HL-60 (cell line): ENCODE data around the gene SLC7A10.

ENCODE experiments used
- POLR2AphosphoS5 ChIP-seq: IDR thresholded peaks from 2 replicates; pipeline ENCODE4 v1.6.1; 2012; ENCODE audit warnings: low read depth
- TF ChIP-seq, protein P1 (sequence below): IDR thresholded peaks from one replicate; pipeline ENCODE4 v1.5.1; 2011; ENCODE audit warnings: low read length, control low read depth, inconsistent platforms; ENCODE audit not compliant: insufficient read depth
- TF ChIP-seq, protein P2 (sequence below): IDR thresholded peaks from 2 replicates; pipeline ENCODE4 v1.6.1; 2012; ENCODE audit warnings: low read depth; ENCODE audit not compliant: insufficient replicate concordance

DNA sequence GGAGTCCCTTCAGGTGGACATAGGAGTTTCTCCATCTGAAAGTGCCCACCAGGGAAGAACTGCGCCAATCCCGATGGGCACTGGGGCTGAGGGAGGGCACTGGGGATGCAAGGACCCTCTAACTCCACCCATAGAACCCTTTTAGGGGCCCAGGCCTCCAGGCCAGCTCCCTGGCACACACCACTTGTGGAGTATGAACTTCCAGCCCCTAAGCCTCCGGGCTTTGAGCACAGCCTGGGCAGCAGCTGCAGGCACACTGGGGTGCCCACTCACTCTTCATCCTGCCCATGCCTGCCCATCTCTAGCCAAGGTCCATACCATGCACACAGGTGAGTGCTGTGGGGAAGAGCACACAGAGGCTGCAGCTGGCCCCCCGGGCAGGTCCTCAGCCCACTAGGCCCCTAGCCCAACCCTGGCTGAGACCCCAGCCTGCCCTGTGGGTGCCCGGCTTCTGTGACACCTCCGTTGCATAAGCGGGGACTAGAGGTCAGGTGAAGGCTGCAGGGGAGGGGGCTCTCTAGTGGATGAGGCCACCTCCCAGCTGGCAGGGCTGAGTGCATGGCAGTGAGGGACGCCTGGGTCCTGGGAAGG lies 14.6 kb upstream of the SLC7A10 start:
- no peak for TF ChIP-seq POLR2AphosphoS5
- TF ChIP-seq, protein P1, sequence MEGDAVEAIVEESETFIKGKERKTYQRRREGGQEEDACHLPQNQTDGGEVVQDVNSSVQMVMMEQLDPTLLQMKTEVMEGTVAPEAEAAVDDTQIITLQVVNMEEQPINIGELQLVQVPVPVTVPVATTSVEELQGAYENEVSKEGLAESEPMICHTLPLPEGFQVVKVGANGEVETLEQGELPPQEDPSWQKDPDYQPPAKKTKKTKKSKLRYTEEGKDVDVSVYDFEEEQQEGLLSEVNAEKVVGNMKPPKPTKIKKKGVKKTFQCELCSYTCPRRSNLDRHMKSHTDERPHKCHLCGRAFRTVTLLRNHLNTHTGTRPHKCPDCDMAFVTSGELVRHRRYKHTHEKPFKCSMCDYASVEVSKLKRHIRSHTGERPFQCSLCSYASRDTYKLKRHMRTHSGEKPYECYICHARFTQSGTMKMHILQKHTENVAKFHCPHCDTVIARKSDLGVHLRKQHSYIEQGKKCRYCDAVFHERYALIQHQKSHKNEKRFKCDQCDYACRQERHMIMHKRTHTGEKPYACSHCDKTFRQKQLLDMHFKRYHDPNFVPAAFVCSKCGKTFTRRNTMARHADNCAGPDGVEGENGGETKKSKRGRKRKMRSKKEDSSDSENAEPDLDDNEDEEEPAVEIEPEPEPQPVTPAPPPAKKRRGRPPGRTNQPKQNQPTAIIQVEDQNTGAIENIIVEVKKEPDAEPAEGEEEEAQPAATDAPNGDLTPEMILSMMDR: no peak
- TF ChIP-seq, protein P2, sequence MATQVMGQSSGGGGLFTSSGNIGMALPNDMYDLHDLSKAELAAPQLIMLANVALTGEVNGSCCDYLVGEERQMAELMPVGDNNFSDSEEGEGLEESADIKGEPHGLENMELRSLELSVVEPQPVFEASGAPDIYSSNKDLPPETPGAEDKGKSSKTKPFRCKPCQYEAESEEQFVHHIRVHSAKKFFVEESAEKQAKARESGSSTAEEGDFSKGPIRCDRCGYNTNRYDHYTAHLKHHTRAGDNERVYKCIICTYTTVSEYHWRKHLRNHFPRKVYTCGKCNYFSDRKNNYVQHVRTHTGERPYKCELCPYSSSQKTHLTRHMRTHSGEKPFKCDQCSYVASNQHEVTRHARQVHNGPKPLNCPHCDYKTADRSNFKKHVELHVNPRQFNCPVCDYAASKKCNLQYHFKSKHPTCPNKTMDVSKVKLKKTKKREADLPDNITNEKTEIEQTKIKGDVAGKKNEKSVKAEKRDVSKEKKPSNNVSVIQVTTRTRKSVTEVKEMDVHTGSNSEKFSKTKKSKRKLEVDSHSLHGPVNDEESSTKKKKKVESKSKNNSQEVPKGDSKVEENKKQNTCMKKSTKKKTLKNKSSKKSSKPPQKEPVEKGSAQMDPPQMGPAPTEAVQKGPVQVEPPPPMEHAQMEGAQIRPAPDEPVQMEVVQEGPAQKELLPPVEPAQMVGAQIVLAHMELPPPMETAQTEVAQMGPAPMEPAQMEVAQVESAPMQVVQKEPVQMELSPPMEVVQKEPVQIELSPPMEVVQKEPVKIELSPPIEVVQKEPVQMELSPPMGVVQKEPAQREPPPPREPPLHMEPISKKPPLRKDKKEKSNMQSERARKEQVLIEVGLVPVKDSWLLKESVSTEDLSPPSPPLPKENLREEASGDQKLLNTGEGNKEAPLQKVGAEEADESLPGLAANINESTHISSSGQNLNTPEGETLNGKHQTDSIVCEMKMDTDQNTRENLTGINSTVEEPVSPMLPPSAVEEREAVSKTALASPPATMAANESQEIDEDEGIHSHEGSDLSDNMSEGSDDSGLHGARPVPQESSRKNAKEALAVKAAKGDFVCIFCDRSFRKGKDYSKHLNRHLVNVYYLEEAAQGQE: no peak
